GM12872 (cell line): ENCODE measurements around the gene STMND1.

Source experiments
- CTCF ChIP-seq: IDR thresholded peaks from 3 replicates; pipeline ENCODE4 v1.5.1; 2011; ENCODE audit warnings: low read depth, mild to moderate bottlenecking, low read length, moderate library complexity; ENCODE audit not compliant: insufficient read depth

Gene STMND1

DNA sequence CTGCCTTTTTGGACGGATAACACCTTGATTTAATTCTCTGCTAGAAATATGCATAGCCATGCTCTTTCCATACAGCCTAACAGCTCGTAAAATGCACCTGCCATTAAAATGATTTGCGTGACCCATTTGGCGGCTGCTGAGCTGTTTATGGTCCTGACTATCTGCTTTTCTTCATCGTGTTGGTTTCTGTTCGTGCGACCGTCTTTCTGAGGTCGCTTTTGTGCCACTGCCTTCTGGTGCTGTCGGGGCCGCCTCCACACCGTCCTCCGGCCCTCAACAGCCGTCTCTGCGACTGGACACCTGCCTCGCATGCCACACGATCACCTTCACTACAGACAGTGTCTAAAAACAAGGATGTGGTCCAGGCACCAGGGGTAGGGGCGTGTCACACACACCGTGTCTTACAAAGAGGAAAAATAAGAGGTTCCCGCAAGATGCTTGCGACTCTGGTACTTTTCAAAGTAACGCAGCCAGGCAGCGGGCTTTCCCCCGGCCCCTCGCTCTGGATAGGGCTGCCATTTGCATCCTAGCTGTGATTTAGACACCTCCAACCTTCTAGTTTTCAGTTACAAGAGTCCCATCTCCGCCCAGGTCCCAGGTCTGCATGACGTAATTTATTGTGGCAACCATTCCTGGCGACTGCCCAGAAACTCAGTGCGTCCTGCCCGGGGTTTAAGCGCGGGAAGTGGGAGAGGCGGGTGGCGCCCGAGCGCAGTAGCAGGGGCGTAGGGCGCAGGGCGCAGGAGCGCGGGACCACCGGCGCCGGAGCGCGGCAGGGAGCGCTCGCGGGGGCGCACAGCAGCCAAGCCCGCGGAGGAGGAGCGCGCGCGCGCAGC, at the start of gene STMND1:
TSS of gene STMND1 (plus strand) at position 629 of the 836 bp plus-strand sequence. CDS start 208 bp downstream, outside the sequence.
- no peak for TF ChIP-seq CTCF

DNA sequence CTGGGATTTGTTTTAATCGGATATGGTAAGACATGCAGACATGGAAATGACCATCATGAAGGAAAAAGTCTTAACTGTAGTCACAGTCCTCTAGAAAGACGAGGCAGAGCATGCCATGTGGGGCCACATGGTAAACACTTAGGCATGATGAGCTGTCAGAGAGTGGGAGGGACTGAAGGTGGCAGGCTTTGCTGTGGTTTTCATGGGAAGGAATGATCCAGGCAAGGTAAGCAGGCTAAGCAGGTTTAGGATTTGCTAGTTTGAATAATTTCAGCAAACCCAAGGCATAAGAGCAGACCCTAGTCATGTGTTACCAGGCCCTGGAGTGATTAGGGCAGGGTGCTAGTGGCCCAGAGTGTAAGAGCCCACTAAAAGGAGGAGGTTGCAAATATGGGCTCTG, 47.2 kb upstream of the STMND1 start:
- no peak for TF ChIP-seq CTCF

GRCh38 chr6:17057322-17057721, 44.5 kb upstream of the STMND1 start:
- no peak for TF ChIP-seq CTCF

DNA sequence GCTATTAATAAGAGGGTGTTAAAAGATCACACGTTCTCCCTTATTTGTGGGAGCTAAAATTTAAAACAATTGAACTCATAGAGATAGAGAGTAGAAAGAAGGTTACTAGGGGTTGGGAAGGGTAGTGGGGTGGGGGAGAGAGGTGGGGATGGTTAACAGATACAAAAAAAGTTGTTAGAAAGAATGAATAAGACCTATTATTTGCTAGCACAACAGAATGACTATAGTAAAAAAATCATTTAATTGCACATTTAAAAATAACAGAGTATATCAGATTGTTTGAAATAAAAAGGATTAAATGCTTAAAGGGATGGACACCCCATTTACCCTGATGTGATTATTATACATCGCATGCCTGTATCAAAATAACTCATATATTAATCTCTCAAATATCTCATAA, 43.3 kb upstream of the STMND1 start:
- no peak for TF ChIP-seq CTCF

GRCh38 chr6:17059022-17059421, 42.8 kb upstream of the STMND1 start:
- no peak for TF ChIP-seq CTCF

- no peak for TF ChIP-seq CTCF
Observed at GRCh38 chr6:17059850-17060249, 42.0 kb upstream of the STMND1 start.

DNA sequence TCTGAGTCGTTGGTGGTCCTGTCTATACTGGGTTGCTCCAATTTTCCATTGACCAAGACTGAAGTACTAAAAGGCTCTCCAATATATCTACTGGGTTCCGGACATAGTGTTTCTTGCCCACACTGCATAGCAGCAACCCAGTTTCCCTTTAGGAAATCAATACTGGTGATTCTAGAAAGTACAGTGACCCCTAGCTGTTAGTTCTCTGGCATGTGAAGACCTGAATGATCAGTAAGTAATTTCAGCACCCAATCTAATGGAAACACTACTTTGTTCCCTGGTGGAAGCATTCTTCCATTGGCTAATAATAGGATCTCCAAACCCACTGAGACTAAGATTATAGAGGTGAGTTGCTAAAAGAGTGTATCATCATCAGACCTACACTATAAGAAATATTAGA, 40.8 kb upstream of the STMND1 start:
- TF ChIP-seq CTCF, result no peak
